Muscle of arm (tissue), 12 donors: ENCODE data around the gene CLEC18A. TPM values are rescaled to one million over a fixed set of nuclear protein-coding genes. Genes with fewer than 3 reads are reported as not detected.
"Not testable (repeated sequence)": the region's sequence is repeated elsewhere in the genome, so short reads cannot be mapped to it uniquely, and the experiment has no call there.

ENCODE experiments used
- DNase-seq: peaks from one replicate; pipeline ENCODE4 v3.0.0-alpha.2; 2013
- polyA plus RNA-seq, 12 donors: library from polyadenylated mRNA; unstranded; fragments of 120-200 nt; gene quantifications; one replicate each; pipeline ENCODE4 v1.2.1, GENCODE V29; 2013; ENCODE audit not compliant: insufficient read length in 12 of 12

Gene CLEC18A
- polyA plus RNA-seq, 12 donors = 0.16 to 0.90 (median 0.56) TPM; not detected in 3

- not testable (repeated sequence) for DNase-seq
These were observed 518 bp downstream of the CLEC18A start for GRCh38 chr16:69951672-69952031.

- DNase-seq = not testable (repeated sequence)
These were observed 982 bp downstream of the CLEC18A start for GRCh38 chr16:69952116-69952515.

- not testable (repeated sequence) for DNase-seq
These were observed 1.6 kb downstream of the CLEC18A start for GRCh38 chr16:69952572-69953355.

GRCh38 chr16:69954241-69954640 is 3.1 kb downstream of the CLEC18A start:
- DNase-seq = not testable (repeated sequence)

GRCh38 chr16:69963312-69963711 is 12.2 kb downstream of the CLEC18A start:
- DNase-seq = not testable (repeated sequence)

- not testable (repeated sequence) for DNase-seq
These were observed 14.0 kb downstream of the CLEC18A start for GRCh38 chr16:69964960-69965660.

- not testable (repeated sequence) for DNase-seq
These were observed 14.5 kb downstream of the CLEC18A start for GRCh38 chr16:69965661-69966054.

GRCh38 chr16:69967688-69968087 is 16.6 kb downstream of the CLEC18A start:
- not testable (repeated sequence) for DNase-seq

GRCh38 chr16:69968125-69968524 is 17.0 kb downstream of the CLEC18A start:
- not testable (repeated sequence) for DNase-seq

GRCh38 chr16:69969657-69970056 is 18.5 kb downstream of the CLEC18A start:
- DNase-seq = not testable (repeated sequence)

GRCh38 chr16:69972120-69972519 is 21.0 kb downstream of the CLEC18A start:
- DNase-seq = not testable (repeated sequence)

- not testable (repeated sequence) for DNase-seq
These were observed 21.8 kb downstream of the CLEC18A start for GRCh38 chr16:69972935-69973334.

GRCh38 chr16:69985196-69985595 is 34.1 kb downstream of the CLEC18A start:
- not testable (repeated sequence) for DNase-seq

GRCh38 chr16:69997956-69998355 is 46.8 kb downstream of the CLEC18A start:
- DNase-seq = not testable (repeated sequence)

GRCh38 chr16:69999801-70000200 is 48.7 kb downstream of the CLEC18A start:
- not testable (repeated sequence) for DNase-seq

GRCh38 chr16:70003511-70003910 is 52.4 kb downstream of the CLEC18A start:
- DNase-seq = not testable (repeated sequence)

- not testable (repeated sequence) for DNase-seq
These were observed 57.5 kb downstream of the CLEC18A start for GRCh38 chr16:70008604-70009003.

- not testable (repeated sequence) for DNase-seq
These were observed 59.5 kb downstream of the CLEC18A start for GRCh38 chr16:70010615-70011014.

GRCh38 chr16:70011120-70011519 is 60.0 kb downstream of the CLEC18A start:
- not testable (repeated sequence) for DNase-seq

GRCh38 chr16:70012354-70012753 is 61.2 kb downstream of the CLEC18A start:
- DNase-seq = not testable (repeated sequence)

- DNase-seq = not testable (repeated sequence)
These were observed 61.8 kb downstream of the CLEC18A start for GRCh38 chr16:70012951-70013350.
